Measurements from ENCODE around the gene CNTD1.

GRCh38 chr17:42795465-42795864 is 3.2 kb upstream of the CNTD1 start:
- TF ChIP-seq EZH2 (IDR thresholded peaks at IDR 0.05; ENCODE audit: borderline replicate concordance): no peak
- no peak for TF ChIP-seq CTCF (IDR thresholded peaks at IDR 0.05; ENCODE audit: poor library complexity)

Data from hepatocyte (in vitro differentiated cells).